Measurements from ENCODE around the gene SHISA4.
A peak's percentile ranks its signal among the peaks of the same experiment; 100 is the strongest.

SHISA4 gene

GRCh38 chr1:201884425-201884824 lies 4.3 kb upstream of the SHISA4 start:
- H3K36me3 ChIP-seq (ENCODE audit: control insufficient read depth in 4 of 4, insufficient read depth in 4 of 4, low read length in 3 of 4) = no peaks in the 10 kb centered on the region
- 0% methylated on average over 1 of the region's 1 CpG for WGBS (ENCODE audit: insufficient coverage)
- H3K27me3 ChIP-seq (replicated peaks in 2 of 5; ENCODE audit: control insufficient read depth in 4 of 5, insufficient read depth in 5 of 5, low read length in 4 of 5) = peaks cover 4 to 28% (median 13%) of the 10 kb centered on the region in 5 experiments
- ChIA-PET CTCF (interaction anchor here (0.7 to 10.1 kb wide), 9 partner anchors 11 to 88 kb away, joined by 3 to 156 read pairs (median 4); partner anchors contain the start of genes IPO9, SHISA4 and TIMM17A), POLR2A (no interaction called here)
- H3K4me1 ChIP-seq (ENCODE audit: control extremely low read depth in 1 of 4, control insufficient read depth in 4 of 4, insufficient read depth in 4 of 4, low read length in 3 of 4) = peaks cover 14 to 57% (median 43%) of the 10 kb centered on the region in 4 experiments
- DNase-seq = peak in 2 of 3 donors; percentile 24 to 48
- H3K4me3 ChIP-seq (ENCODE audit: control insufficient read depth in 1 of 7, extremely low read depth in 1 of 7, insufficient read depth in 4 of 7, low read depth in 2 of 7, low read length in 6 of 7) = no peak overlapping the region
- H3K9me3 ChIP-seq (ENCODE audit: control extremely low read depth in 1 of 5, control insufficient read depth in 4 of 5, insufficient read depth in 2 of 5, low read depth in 1 of 5, low read length in 4 of 5) = no peaks in the 10 kb centered on the region
- H3K27ac ChIP-seq (ENCODE audit: insufficient read depth in 1 of 2, low read depth in 1 of 2, low read length in 2 of 2, poor library complexity in 1 of 2, severe bottlenecking in 2 of 2) = no peak overlapping the region

DNA sequence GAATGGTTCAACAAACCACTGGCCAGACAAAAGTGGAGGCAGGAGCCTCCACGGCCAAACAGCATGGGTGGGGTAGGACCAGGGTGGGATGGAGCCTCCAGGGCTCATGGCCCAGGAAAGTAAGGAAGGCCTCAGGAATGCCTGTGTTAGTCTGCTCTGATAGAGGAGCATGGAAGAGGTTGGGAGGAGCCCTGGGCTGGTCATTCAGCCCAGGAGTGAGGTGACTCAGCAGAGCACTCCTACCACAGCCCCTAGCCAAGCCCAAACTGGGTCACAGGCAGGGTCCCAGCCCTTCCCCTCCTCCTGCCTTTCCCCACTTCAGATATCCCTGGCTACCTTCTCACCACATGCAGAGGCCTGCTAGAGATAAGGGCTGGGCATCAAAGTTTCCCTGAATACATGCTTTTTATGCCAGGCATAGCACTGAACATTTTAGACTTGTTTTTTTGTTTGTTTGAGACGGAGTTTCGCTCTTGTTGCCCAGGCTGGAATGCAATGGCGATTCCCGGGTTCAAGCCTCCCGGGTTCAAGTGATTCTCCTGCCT lies 3.1 kb upstream of the SHISA4 start:
- 96% methylated on average over 6 of the region's 6 CpGs for WGBS (ENCODE audit: insufficient coverage)
- CTCF ChIA-PET = interaction anchor here (1.2 to 10.1 kb wide), 6 partner anchors 9 to 88 kb away, joined by 4 to 156 read pairs (median 10); partner anchors contain the start of gene SHISA4
- H3K27ac ChIP-seq (ENCODE audit: insufficient read depth in 1 of 2, low read depth in 1 of 2, low read length in 2 of 2, poor library complexity in 1 of 2, severe bottlenecking in 2 of 2) = no peak overlapping the region
- POLR2A ChIA-PET = no interaction called here
- peaks cover 9 to 39% (median 23%) of the 10 kb centered on the region in 5 experiments for H3K27me3 ChIP-seq (replicated peaks in 2 of 5; ENCODE audit: control insufficient read depth in 4 of 5, insufficient read depth in 5 of 5, low read length in 4 of 5)
- no peaks in the 10 kb centered on the region for H3K9me3 ChIP-seq (ENCODE audit: control extremely low read depth in 1 of 5, control insufficient read depth in 4 of 5, insufficient read depth in 2 of 5, low read depth in 1 of 5, low read length in 4 of 5)
- peaks cover 14 to 53% (median 45%) of the 10 kb centered on the region in 4 experiments for H3K4me1 ChIP-seq (ENCODE audit: control extremely low read depth in 1 of 4, control insufficient read depth in 4 of 4, insufficient read depth in 4 of 4, low read length in 3 of 4)
- no peak overlapping the region for H3K4me3 ChIP-seq (ENCODE audit: control insufficient read depth in 1 of 7, extremely low read depth in 1 of 7, insufficient read depth in 4 of 7, low read depth in 2 of 7, low read length in 6 of 7)
- no peaks in the 10 kb centered on the region for H3K36me3 ChIP-seq (ENCODE audit: control insufficient read depth in 4 of 4, insufficient read depth in 4 of 4, low read length in 3 of 4)
- peak in 2 of 3 donors; percentile 25 to 40 for DNase-seq

DNA sequence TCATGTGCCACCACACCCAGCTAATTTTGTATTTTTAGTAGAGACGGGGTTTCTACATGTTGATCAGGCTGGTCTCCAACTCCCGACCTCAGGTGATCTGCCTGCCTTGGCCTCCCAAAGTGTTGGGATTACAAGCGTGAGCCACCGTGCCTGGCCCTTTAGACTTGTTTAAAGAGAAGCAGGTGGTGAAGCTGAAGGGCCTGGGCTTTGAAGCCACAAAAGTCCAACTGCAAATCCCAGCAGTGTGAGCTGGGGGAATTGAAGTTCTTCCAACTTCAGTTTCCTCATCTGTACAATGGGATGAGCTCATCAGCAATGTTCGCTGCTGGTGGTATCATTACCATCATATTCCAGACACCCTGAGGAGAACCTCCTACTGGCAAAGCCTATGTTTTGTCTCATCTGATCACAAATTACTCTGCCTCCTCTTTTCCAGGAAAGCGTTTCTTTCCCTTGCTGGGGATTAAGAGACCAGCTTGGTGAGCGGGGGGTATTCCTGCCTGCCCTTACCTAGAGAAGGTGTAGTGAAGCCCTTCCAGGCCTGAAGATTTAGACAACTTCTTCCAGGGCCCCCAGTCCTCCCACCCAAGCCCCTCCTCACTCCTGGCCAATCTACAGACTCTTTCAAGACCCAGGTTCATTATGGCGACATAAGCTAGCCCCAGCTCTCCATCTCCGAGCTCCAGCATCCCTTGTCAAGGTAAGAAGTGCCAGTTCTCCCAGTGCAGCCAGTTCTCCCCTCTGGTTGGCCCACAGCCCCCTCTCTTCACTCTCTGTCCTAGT lies 2.4 kb upstream of the SHISA4 start:
- H3K36me3 ChIP-seq (ENCODE audit: control insufficient read depth in 4 of 4, insufficient read depth in 4 of 4, low read length in 3 of 4) = no peaks in the 10 kb centered on the region
- WGBS (ENCODE audit: insufficient coverage) = 94% methylated on average over 8 of the region's 9 CpGs
- no peaks in the 10 kb centered on the region for H3K9me3 ChIP-seq (ENCODE audit: control extremely low read depth in 1 of 5, control insufficient read depth in 4 of 5, insufficient read depth in 2 of 5, low read depth in 1 of 5, low read length in 4 of 5)
- H3K27me3 ChIP-seq (replicated peaks in 2 of 5; ENCODE audit: control insufficient read depth in 4 of 5, insufficient read depth in 5 of 5, low read length in 4 of 5) = peaks cover 9 to 46% (median 27%) of the 10 kb centered on the region in 5 experiments
- CTCF ChIA-PET = interaction anchor here (1.2 to 2.7 kb wide), 4 partner anchors 10 to 87 kb away, joined by 4 to 24 read pairs (median 10); no protein-coding TSS in a partner anchor
- no peak overlapping the region for H3K27ac ChIP-seq (ENCODE audit: insufficient read depth in 1 of 2, low read depth in 1 of 2, low read length in 2 of 2, poor library complexity in 1 of 2, severe bottlenecking in 2 of 2)
- H3K4me3 ChIP-seq (ENCODE audit: control insufficient read depth in 1 of 7, extremely low read depth in 1 of 7, insufficient read depth in 4 of 7, low read depth in 2 of 7, low read length in 6 of 7) = no peak overlapping the region
- peaks cover 14 to 47% (median 42%) of the 10 kb centered on the region in 4 experiments for H3K4me1 ChIP-seq (ENCODE audit: control extremely low read depth in 1 of 4, control insufficient read depth in 4 of 4, insufficient read depth in 4 of 4, low read length in 3 of 4)
- no peak for DNase-seq
- POLR2A ChIA-PET = interaction anchor here (0.6 kb wide), 1 partner anchor 72 kb away, joined by 3 read pairs; no protein-coding TSS in a partner anchor

GRCh38 chr1:201887116-201887866 lies 1.4 kb upstream of the SHISA4 start:
- Histone ChIP-seq H3K9me3 (ENCODE audit: control extremely low read depth in 1 of 5, control insufficient read depth in 4 of 5, insufficient read depth in 2 of 5, low read depth in 1 of 5, low read length in 4 of 5) (no peaks in the 10 kb centered on the region), H3K4me3 (ENCODE audit: control insufficient read depth in 1 of 7, extremely low read depth in 1 of 7, insufficient read depth in 4 of 7, low read depth in 2 of 7, low read length in 6 of 7) (no peak overlapping the region), H3K4me1 (ENCODE audit: control extremely low read depth in 1 of 4, control insufficient read depth in 4 of 4, insufficient read depth in 4 of 4, low read length in 3 of 4) (peaks cover 14 to 38% (median 35%) of the 10 kb centered on the region in 4 experiments), H3K36me3 (ENCODE audit: control insufficient read depth in 4 of 4, insufficient read depth in 4 of 4, low read length in 3 of 4) (no peaks in the 10 kb centered on the region), H3K27me3 (replicated peaks in 2 of 5; ENCODE audit: control insufficient read depth in 4 of 5, insufficient read depth in 5 of 5, low read length in 4 of 5) (peaks cover 9 to 46% (median 28%) of the 10 kb centered on the region in 5 experiments), H3K27ac (ENCODE audit: insufficient read depth in 1 of 2, low read depth in 1 of 2, low read length in 2 of 2, poor library complexity in 1 of 2, severe bottlenecking in 2 of 2) (no peak overlapping the region)
- 95% methylated on average over 3 of the region's 5 CpGs for WGBS (ENCODE audit: insufficient coverage)
- DNase-seq = no peak
- ChIA-PET POLR2A (interaction anchor here (0.6 kb wide), 2 partner anchors 71 to 97 kb away, joined by 3 read pairs; no protein-coding TSS in a partner anchor), CTCF (interaction anchor here (0.9 to 2.7 kb wide), 5 partner anchors 9 to 86 kb away, joined by 4 to 24 read pairs (median 6); no protein-coding TSS in a partner anchor)

DNA sequence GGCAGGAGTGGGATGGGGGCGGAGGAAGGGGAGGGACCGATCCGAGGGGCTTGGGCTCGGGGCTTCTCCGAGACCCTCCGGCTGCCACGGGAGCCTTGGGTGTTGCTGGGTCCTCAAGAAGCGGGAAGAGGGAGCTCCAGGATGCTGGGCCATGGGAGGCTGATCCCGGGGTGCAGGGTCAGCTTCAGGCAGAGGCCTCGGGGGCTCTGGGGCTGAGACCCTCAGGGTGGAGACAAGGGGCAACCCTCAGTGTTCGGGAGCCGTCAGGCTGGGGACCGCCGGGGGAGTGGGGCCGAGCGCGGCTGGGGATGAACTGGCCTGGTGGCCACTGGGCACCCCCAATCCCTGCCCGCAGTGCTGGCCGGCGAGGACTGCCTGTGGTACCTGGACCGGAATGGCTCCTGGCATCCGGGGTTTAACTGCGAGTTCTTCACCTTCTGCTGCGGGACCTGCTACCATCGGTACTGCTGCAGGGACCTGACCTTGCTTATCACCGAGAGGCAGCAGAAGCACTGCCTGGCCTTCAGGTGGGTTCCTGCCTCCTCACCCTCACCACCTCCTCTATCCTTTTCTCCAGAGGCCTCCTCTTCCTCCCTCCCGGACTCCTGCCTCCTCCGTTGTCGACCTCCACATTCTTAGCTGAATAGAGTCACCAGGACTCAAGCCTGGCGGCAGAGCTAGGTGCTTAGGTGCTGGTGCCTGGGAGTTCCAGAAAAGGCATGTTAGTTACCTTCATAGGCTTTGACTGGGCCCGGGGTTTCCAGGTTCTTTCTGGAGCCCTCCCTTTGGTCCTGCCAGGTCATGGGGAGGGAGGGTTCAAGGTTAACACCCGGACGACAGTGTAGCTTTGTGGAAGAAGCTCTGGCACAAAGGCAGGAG lies 631 bp downstream of the SHISA4 start:
- CTCF ChIA-PET = interaction anchor here (1.2 to 13.8 kb wide), 3 partner anchors 9 to 83 kb away, joined by 3 to 156 read pairs (median 142); no protein-coding TSS in a partner anchor
- Histone ChIP-seq H3K4me1 (ENCODE audit: control extremely low read depth in 1 of 4, control insufficient read depth in 4 of 4, insufficient read depth in 4 of 4, low read length in 3 of 4) (peaks cover 0 to 19% (median 17%) of the 10 kb centered on the region in 4 experiments), H3K36me3 (ENCODE audit: control insufficient read depth in 4 of 4, insufficient read depth in 4 of 4, low read length in 3 of 4) (no peaks in the 10 kb centered on the region), H3K4me3 (ENCODE audit: control insufficient read depth in 1 of 7, extremely low read depth in 1 of 7, insufficient read depth in 4 of 7, low read depth in 2 of 7, low read length in 6 of 7) (peak overlapping the region; percentile 16 to 73 (median 49)), H3K27me3 (replicated peaks in 2 of 5; ENCODE audit: control insufficient read depth in 4 of 5, insufficient read depth in 5 of 5, low read length in 4 of 5) (peaks cover 9 to 49% (median 31%) of the 10 kb centered on the region in 5 experiments), H3K27ac (ENCODE audit: insufficient read depth in 1 of 2, low read depth in 1 of 2, low read length in 2 of 2, poor library complexity in 1 of 2, severe bottlenecking in 2 of 2) (no peak overlapping the region), H3K9me3 (ENCODE audit: control extremely low read depth in 1 of 5, control insufficient read depth in 4 of 5, insufficient read depth in 2 of 5, low read depth in 1 of 5, low read length in 4 of 5) (no peaks in the 10 kb centered on the region)
- POLR2A ChIA-PET = no interaction called here
- DNase-seq = no peak
- WGBS (ENCODE audit: insufficient coverage) = 41% methylated on average over 23 of the region's 33 CpGs

DNA sequence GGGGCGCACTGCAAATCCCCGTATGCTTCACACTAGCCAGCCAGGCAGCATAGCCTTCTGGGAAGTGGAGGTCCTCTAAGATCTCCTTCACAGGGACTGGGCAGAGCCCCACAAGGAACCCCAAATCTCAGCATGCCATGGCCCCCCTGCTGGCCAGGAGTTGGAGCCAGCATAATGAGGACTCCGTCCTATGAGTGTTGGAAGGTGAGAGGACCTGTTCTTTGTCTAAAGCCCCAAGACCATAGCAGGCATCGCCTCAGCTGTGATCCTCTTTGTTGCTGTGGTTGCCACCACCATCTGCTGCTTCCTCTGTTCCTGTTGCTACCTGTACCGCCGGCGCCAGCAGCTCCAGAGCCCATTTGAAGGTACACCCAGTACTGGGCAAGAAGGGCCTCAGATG lies 1.5 kb downstream of the SHISA4 start:
- H3K27ac ChIP-seq (ENCODE audit: insufficient read depth in 1 of 2, low read depth in 1 of 2, low read length in 2 of 2, poor library complexity in 1 of 2, severe bottlenecking in 2 of 2) = no peak overlapping the region
- CTCF ChIA-PET = interaction anchor here (1.2 to 13.8 kb wide), 3 partner anchors 10 to 82 kb away, joined by 3 to 156 read pairs (median 142); no protein-coding TSS in a partner anchor
- peaks cover 9 to 49% (median 31%) of the 10 kb centered on the region in 5 experiments for H3K27me3 ChIP-seq (replicated peaks in 2 of 5; ENCODE audit: control insufficient read depth in 4 of 5, insufficient read depth in 5 of 5, low read length in 4 of 5)
- 83% methylated on average over 3 of the region's 7 CpGs for WGBS (ENCODE audit: insufficient coverage)
- no peak for DNase-seq
- no peaks in the 10 kb centered on the region for H3K9me3 ChIP-seq (ENCODE audit: control extremely low read depth in 1 of 5, control insufficient read depth in 4 of 5, insufficient read depth in 2 of 5, low read depth in 1 of 5, low read length in 4 of 5)
- H3K4me1 ChIP-seq (ENCODE audit: control extremely low read depth in 1 of 4, control insufficient read depth in 4 of 4, insufficient read depth in 4 of 4, low read length in 3 of 4) = peaks cover 0 to 15% (median 13%) of the 10 kb centered on the region in 4 experiments
- H3K36me3 ChIP-seq (ENCODE audit: control insufficient read depth in 4 of 4, insufficient read depth in 4 of 4, low read length in 3 of 4) = no peaks in the 10 kb centered on the region
- POLR2A ChIA-PET = no interaction called here
- no peak overlapping the region for H3K4me3 ChIP-seq (ENCODE audit: control insufficient read depth in 1 of 7, extremely low read depth in 1 of 7, insufficient read depth in 4 of 7, low read depth in 2 of 7, low read length in 6 of 7)
